Mucosa of descending colon (tissue), 3 donors: Measurements from ENCODE around the gene PAN3. TPM values are rescaled to one million over a fixed set of nuclear protein-coding genes. Genes with fewer than 3 reads are reported as not detected.

Source experiments
- ATAC-seq: fragments of 200-7000 bp; cut with Tn5 transposase; one replicate; pipeline ENCODE4 v1.9.1; 2020; ENCODE audit warnings: mild to moderate bottlenecking, moderate library complexity
- DNase-seq, 3 donors: peaks; one replicate each; pipeline ENCODE4 v3.0.0-alpha.2; 2020
- H3K36me3 ChIP-seq: fragments of 200-600 bp; one replicate; pipeline ENCODE4 v1.8.0; 2021; ENCODE audit warnings: low read depth, mild to moderate bottlenecking
- H3K4me1 ChIP-seq: fragments of 200-600 bp; one replicate; pipeline ENCODE4 v1.8.0; 2021; ENCODE audit warnings: low read depth, mild to moderate bottlenecking
- H3K4me3 ChIP-seq: fragments of 200-600 bp; one replicate; pipeline ENCODE4 v1.8.0; 2021; ENCODE audit warnings: mild to moderate bottlenecking
- H3K9me3 ChIP-seq: fragments of 200-600 bp; one replicate; pipeline ENCODE4 v1.8.0; 2021; ENCODE audit warnings: mild to moderate bottlenecking
- CTCF ChIP-seq: fragments of 200-600 bp; IDR thresholded peaks from one replicate; pipeline ENCODE4 v1.8.0; 2022; ENCODE audit warnings: antibody characterized with exemption, mild to moderate bottlenecking
- intact Hi-C, 2 donors: fragments of 100-400 bp; cut with DNase I in 1 of 2; cut with micrococcal nuclease in 1 of 2; formaldehyde crosslinking; loops; one replicate each; pipeline versions ENCODE4 v1.11.0 to v1.11.1; 2022; cut with DNase I, micrococcal nuclease
- total RNA-seq, 3 donors: library from RNA; stranded (reverse); fragmentation: NEBNext Ultra II Directional in 2 of 3; extraction: Animal tissue kit (Norgen Biotek cat#: 25700) in 2 of 3; gene quantifications; one replicate each; pipeline versions ENCODE4 v1.2.1 to v1.2.4, GENCODE V29; 2021 to 2023
- donor health status: DM: no; HTN: no; CAD: no; lungs with moderate emphysema.
- donor health status: DM: no; HTN: no; CAD: no.
- donor health status: DM: no; HTN: yes; CAD: no.

PAN3 gene
- total RNA-seq, 3 donors from 2014 or later, result 28.4 to 43.7 (median 40.2) TPM

GRCh38 chr13:28204690-28205443, 66.5 kb downstream of the PAN3 start:
- no peaks in the 10 kb centered on the region for H3K36me3 ChIP-seq
- intact Hi-C loops, result no loop called here
- ATAC-seq (no peak), DNase-seq (no peak)
- TF ChIP-seq CTCF, result no peak
- H3K4me1 ChIP-seq, result no peaks in the 10 kb centered on the region
- H3K4me3 ChIP-seq, result no peak overlapping the region
- H3K9me3 ChIP-seq, result no peaks in the 10 kb centered on the region

GRCh38 chr13:28218679-28219078, 80.3 kb downstream of the PAN3 start:
- no peaks in the 10 kb centered on the region for H3K9me3 ChIP-seq

GRCh38 chr13:28219408-28220099, 81.2 kb downstream of the PAN3 start:
- Histone ChIP-seq H3K36me3 (no peaks in the 10 kb centered on the region), H3K4me1 (no peaks in the 10 kb centered on the region), H3K9me3 (no peaks in the 10 kb centered on the region), H3K4me3 (no peak overlapping the region)
- intact Hi-C loops, result no loop called here
- DNase-seq (no peak), ATAC-seq (no peak)
- no peak for TF ChIP-seq CTCF

More at GRCh38 chr13:28218679-28219078, 80.3 kb downstream of the PAN3 start:
- no peak for TF ChIP-seq CTCF
- DNase-seq (no peak), ATAC-seq (no peak)
- H3K4me1 ChIP-seq, result no peaks in the 10 kb centered on the region
- no peaks in the 10 kb centered on the region for H3K36me3 ChIP-seq
- H3K4me3 ChIP-seq, result no peak overlapping the region
- intact Hi-C loops, result no loop called here

- no peak for DNase-seq
- TF ChIP-seq CTCF, result no peak
- H3K4me3 ChIP-seq, result no peak overlapping the region
- H3K9me3 ChIP-seq, result no peaks in the 10 kb centered on the region
- ATAC-seq, result no peak
- intact Hi-C loops, result no loop called here
- no peaks in the 10 kb centered on the region for H3K36me3 ChIP-seq
- no peaks in the 10 kb centered on the region for H3K4me1 ChIP-seq
Measured at GRCh38 chr13:28220166-28220565, 81.8 kb downstream of the PAN3 start.

GRCh38 chr13:28229522-28230411, 91.4 kb downstream of the PAN3 start:
- Histone ChIP-seq H3K36me3 (no peaks in the 10 kb centered on the region), H3K4me3 (no peak overlapping the region), H3K9me3 (no peaks in the 10 kb centered on the region), H3K4me1 (no peaks in the 10 kb centered on the region)
- no peak for ATAC-seq
- no peak for TF ChIP-seq CTCF
- DNase-seq, result no peak
- intact Hi-C loops, result no loop called here
